Posterior vena cava (tissue), 2 donors: Measurements from ENCODE around the gene FTO. TPM values are rescaled to one million over a fixed set of nuclear protein-coding genes. Genes with fewer than 3 reads are reported as not detected.

Experiments used
- DNase-seq: peaks from one replicate; pipeline ENCODE4 v3.0.0-alpha.2; 2020; ENCODE audit warnings: low spot score
- intact Hi-C, 2 donors: fragments of 100-400 bp; cut with DNase I; formaldehyde crosslinking; loops; one replicate each; pipeline versions ENCODE4 v1.14.1 to v1.14.2; 2022 to 2023
- total RNA-seq, 2 donors: library from RNA; stranded (reverse); fragmentation: NEBNext Ultra II Directional; extraction: Animal tissue kit (Norgen Biotek cat#: 25700); gene quantifications; one replicate each; pipeline ENCODE4 v1.2.1, GENCODE V29; 2021
- donor health status: DM: yes; HTN: yes; CAD: no.
- donor health status: DM: yes; HTN: yes; CAD: no.

The FTO gene
- total RNA-seq, 2 donors from 2014 or later = 77.7 to 98.0 TPM

- DNase-seq = no peak
- intact Hi-C loops = no loop called here
Measured at GRCh38 chr16:54052271-54052670, 348.3 kb downstream of the FTO start.

DNA sequence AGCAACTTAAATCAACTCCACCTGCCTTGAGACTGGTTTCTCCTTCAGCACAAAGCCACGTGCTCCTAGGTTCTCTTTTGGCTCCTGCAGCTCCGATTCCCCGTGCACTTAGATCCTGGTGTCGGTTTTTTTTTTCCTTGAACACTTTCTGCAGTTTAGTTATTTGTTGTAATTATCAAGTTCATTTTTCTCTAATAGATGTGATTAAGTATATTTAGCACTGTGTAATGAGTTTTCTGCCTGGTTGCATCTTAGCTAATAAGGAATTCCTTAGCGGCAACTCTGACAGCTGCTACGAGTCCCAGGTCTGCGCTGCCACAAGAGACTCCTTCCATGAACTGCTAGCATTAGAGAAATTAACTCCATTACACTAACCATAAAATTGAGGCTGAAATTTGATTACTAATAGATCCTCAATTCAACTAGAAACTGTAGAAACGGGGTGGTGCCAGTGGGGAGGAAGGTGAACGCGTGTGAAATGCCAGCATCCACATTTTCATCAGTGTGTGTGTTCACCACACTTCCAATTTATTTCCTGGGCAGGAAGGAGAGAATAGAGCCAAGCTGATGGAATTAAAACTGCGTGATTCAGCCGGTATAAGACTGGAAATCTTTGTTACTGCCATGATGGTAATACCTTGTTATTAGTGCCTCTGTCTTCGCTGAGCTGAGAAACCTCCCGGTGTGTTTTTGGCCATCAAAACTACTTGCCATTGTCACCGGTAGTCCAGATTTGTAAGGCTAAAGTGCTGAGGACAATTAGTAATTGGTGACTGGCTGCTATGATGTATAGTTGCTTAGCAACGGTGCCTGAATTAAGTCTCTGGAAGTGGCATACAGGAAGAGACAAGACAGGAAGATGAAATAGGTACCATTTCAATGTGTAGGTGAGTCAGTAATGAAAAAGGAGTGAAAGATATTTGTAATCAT, 350.2 kb downstream of the FTO start:
- DNase-seq = no peak
- intact Hi-C loops = no loop called here

DNA sequence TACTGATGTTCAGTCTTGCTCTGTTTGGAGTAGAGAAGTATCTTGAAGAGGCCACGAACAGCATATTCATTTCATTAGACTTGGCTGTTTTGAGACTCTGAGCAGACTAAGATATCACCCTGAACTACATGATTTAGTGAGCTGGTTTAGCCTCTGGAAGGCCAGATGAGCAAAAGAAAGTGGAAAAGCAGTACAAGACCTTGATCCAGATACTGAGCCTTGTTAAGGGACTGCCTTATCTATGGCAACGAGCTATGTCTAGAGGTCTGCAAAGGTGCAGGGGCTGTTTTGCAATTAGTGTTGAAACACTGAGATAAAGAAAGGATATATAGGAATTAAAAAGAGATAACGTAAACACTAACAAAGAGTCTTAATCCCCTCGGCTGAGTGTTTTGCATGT, 351.2 kb downstream of the FTO start:
- intact Hi-C loops = no loop called here
- no peak for DNase-seq

DNA sequence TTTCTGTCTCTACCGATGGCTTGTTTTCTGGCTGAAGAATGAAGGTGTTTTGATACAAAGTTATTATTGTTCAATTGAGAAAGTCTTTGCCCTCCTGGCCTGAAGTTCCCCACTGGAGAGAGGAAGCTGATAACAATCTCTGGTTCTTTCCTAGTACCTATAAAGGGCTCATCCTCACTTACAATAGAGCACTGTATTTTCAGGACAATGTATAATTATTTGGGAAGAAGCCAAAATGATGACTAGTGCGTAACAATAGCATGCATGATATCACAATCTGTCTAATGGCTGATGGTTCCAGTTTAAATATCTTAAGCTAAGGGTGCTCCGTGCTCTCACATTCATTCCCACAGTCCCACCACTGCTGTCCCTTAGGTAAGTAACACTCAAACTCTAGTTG, 351.9 kb downstream of the FTO start:
- no peak for DNase-seq
- intact Hi-C loops = no loop called here

DNA sequence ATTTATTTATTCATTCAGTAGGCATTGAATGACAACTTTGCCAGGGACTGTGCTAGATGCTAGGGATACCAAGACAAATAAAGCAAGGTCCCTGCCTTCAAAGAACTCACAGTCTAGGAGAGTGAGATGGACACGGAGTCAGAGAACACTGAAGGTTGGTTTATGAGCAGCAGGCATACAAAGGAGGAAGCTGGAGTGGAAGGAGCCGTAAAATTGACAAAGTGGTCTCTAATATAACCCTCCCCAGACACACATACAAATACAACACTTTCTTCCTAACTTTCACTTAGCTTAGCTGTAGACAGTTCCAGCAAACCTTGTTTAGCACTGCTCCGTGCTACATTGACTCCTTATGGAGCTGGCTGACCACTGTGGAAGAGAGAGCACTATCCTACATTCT, 353.0 kb downstream of the FTO start:
- intact Hi-C loops = no loop called here
- DNase-seq = no peak

DNA sequence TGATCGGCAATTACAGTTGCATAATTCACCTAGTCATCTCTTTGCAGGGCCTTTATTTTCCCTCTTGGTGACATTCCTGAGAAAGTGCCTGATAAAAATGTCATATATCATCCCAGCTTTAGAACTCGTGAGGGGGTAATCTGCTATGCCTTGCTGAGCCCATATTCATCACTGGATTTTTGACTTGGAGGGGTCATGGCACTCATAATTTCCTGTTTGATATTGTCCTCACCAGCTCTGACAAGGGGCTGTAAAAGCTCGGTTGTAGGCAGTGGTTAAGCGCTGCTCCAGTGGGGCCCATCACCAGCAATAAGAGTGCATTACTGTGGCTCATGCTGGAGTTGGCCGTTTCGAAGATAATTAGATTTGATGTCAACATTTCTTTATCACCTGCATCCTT, 355.4 kb downstream of the FTO start:
- no peak for DNase-seq
- intact Hi-C loops = no loop called here

DNA sequence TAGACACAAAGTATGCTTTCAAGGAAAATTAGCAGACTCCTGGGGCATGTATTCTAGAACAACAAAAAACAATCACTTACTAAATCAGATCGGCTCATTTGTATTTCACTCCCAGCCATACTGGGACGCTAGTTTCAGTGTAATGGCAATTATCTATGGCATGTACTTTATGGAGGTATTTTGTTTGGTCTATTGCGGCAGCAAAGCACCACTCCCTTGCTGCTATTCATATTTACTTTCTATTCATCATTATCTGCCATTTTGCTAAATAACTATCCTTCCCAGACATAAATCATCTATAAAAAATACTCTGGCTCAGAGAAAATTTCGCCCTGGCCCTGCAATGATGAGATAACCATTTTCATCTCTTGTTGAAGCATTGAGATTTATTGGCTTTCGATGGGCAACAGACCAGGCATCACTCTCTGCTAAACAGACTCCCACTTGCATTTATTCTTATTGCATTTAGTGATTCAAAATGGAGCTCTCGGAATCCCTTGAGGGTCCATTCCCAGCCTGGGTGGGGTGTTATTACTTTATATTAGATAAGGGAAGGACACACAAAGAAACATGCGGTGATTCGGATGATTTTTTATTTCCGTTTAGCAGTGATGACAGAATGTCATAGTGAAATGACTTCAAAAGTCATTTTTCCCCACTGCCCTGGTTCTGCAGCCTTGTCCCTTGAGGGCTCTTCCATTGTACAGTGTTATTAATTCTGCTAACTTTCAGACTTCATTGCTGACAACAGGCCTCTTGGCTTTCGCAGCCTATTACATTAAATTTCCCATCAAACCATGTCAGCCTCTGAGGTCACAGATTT, 356.9 kb downstream of the FTO start:
- DNase-seq = no peak
- intact Hi-C loops = no loop called here

DNA sequence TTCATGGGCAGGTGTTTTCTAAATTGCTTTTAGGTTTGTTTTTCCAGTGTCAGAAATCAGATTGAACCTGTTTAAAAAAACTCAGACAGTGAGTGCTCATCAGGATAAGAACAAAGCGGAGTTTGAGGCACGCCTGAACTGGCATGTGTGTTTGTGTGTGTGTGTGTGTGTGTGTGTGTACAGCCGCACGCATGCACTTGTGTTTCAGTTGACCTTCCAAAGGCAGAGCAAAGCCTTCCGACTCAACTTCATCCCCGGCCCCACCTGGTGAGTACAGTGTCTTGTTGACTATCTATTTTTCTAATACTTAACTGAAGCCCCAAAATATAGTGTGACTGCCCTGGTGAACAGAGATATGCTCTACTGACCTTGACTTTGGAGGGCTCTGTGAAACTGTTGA, 357.5 kb downstream of the FTO start:
- no peak for DNase-seq
- intact Hi-C loops = no loop called here

- DNase-seq = no peak
- intact Hi-C loops = no loop called here
Measured at GRCh38 chr16:54062361-54063278, 358.7 kb downstream of the FTO start.

- intact Hi-C loops = no loop called here
- DNase-seq = no peak
Measured at GRCh38 chr16:54063279-54063773, 359.4 kb downstream of the FTO start.

DNA sequence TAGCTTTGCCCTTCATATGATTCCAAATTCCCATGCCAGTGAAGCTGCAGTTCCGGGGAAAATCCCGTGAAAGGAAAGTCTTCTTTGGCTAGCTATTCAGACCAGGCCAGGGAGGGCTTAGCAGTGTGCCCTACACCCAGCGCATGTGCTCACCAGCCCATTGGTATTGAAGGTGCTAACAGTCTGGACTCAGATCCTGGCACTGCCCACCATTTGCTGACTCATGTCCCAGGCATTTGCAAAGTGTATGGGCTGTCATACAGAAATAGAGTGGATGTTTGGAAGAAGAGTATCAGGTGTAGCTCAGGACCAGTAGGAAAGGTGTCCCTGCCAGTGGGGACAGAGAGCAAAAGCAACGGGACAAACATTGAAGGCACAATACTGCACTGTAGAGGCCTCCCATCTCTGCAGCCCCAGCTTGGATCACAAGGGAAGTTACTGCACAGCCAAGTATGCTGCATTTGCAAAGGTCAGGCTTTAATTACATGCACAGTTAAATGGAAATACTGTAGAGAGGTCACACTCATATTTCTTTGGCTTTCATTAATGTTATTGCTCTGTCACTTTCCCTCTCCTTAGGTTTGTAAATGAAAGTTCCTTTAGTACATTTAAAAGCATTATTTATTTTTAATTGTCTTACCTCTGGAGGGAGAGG, 362.6 kb downstream of the FTO start:
- no peak for DNase-seq
- intact Hi-C loops = no loop called here

DNA sequence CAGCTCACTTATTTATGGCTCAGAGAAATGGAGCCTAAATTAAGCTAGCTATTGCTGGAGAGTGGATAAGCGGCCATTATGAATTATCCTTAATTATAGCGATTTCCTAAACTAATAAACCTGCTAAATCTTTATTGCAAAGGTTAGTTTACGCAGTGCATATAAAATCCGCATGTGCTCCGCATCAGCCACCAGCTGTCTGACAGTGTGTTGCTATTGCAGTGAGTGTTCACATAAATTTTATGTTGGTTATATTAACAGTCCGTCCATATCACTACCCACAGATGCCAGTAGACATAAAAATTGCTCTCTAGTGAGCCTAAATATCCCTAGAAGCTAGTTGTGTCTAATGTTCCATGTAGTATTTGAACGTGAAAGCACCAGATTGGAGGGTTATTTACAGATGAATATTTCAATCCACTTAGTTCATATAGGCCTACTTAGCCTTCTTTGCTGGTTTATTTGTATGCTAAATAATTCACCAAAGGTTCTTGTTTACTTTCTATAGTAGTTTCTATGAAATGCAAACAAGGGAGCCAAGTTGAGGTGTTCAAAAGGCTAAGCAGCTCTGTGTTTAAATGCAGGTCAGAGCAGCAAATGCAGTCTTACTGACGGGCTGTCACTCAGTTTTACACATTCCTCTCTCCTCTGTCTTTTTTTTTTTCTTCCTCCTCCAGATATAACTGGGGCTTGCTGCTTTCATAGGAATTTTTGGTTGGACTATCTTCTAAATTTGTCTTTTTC, 363.5 kb downstream of the FTO start:
- intact Hi-C loops = no loop called here
- DNase-seq = no peak

DNA sequence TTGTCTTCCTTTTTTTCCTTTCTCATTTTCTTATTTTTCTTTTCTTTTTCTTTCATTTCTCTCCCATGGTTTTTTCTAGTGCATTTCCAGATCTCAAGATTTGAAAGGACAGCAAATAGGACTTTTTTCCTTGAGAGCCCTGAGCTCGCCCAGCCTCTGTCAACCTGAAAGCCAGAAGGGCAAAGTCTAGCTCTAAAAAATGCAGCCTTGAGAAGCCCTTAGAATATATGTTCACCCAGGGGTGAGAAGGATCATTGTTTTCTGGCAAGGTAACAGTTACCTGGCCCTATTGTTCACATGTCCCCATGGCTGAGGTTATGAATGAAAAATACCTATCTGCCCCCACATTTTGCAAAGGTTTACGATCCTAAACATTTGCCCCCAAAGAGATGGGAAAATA, 364.3 kb downstream of the FTO start:
- DNase-seq = no peak
- intact Hi-C loops = no loop called here

- no peak for DNase-seq
- intact Hi-C loops = no loop called here
Measured at GRCh38 chr16:54069601-54070239, 365.8 kb downstream of the FTO start.

GRCh38 chr16:54070789-54071343, 366.9 kb downstream of the FTO start:
- intact Hi-C loops = no loop called here
- no peak for DNase-seq

- DNase-seq = no peak
- intact Hi-C loops = no loop called here
Measured at GRCh38 chr16:54071514-54071913, 367.6 kb downstream of the FTO start.

GRCh38 chr16:54072237-54072636, 368.3 kb downstream of the FTO start:
- intact Hi-C loops = no loop called here

More at GRCh38 chr16:54072237-54072636, 368.3 kb downstream of the FTO start:
- DNase-seq = no peak
